GM19468 (cell line): ENCODE results near the gene ZNF101.

ENCODE experiments used
- ATAC-seq: cut with Tn5 transposase; IDR thresholded peaks from one replicate; pipeline ENCODE4 v1.9.1; 2021; ENCODE audit warnings: mild to moderate bottlenecking, moderate library complexity, moderate number of reproducible peaks; ENCODE audit not compliant: unreplicated experiment; ENCODE audit errors: extremely low read depth

The ZNF101 gene

GRCh38 chr19:19668230-19669012 is at the start of gene ZNF101:
Gene ZNF101 (plus strand): TSS chr19:19668839. CDS start chr19:19668964, 125 bp downstream.
- peak; percentile 36 for ATAC-seq

GRCh38 chr19:19619181-19619848 is 49.3 kb upstream of the ZNF101 start:
- ATAC-seq, result no peak

GRCh38 chr19:19619849-19620210 is 48.8 kb upstream of the ZNF101 start:
- ATAC-seq, result no peak

- no peak for ATAC-seq
Measured at GRCh38 chr19:19623383-19623782, 45.3 kb upstream of the ZNF101 start.

- no peak for ATAC-seq
Measured at GRCh38 chr19:19624032-19624570, 44.5 kb upstream of the ZNF101 start.

- ATAC-seq, result no peak
Measured at GRCh38 chr19:19626516-19627472, 41.8 kb upstream of the ZNF101 start.

GRCh38 chr19:19627621-19628500 is 40.8 kb upstream of the ZNF101 start, which contains the start of gene LPAR2:
Gene LPAR2 (minus strand): TSS chr19:19628220. CDS start chr19:19627275, 945 bp downstream.
- ATAC-seq, result no peak

GRCh38 chr19:19628501-19629134 is 40.0 kb upstream of the ZNF101 start:
- no peak for ATAC-seq

GRCh38 chr19:19630062-19630414 is 38.6 kb upstream of the ZNF101 start:
- ATAC-seq, result no peak

- ATAC-seq, result no peak
Measured at GRCh38 chr19:19630426-19630825, 38.2 kb upstream of the ZNF101 start.

- no peak for ATAC-seq
Measured at GRCh38 chr19:19631346-19631745, 37.3 kb upstream of the ZNF101 start.

- no peak for ATAC-seq
Measured at GRCh38 chr19:19632661-19633060, 36.0 kb upstream of the ZNF101 start.

- no peak for ATAC-seq
Measured at GRCh38 chr19:19633711-19634515, 34.7 kb upstream of the ZNF101 start.

- ATAC-seq, result no peak
Measured at GRCh38 chr19:19634516-19635312, 33.9 kb upstream of the ZNF101 start.

GRCh38 chr19:19635313-19635702 is 33.3 kb upstream of the ZNF101 start:
- ATAC-seq, result no peak

GRCh38 chr19:19636573-19637185 is 32.0 kb upstream of the ZNF101 start:
- ATAC-seq, result no peak

GRCh38 chr19:19637186-19637522 is 31.5 kb upstream of the ZNF101 start:
- ATAC-seq, result no peak
